Astrocyte (in vitro differentiated cells and primary cell): ENCODE measurements around the gene CHD3.

Source experiments
- CTCF ChIP-seq: IDR thresholded peaks from 2 replicates; pipeline ENCODE4 v1.5.1; 2011; ENCODE audit warnings: low read depth, mild to moderate bottlenecking, inconsistent platforms, low read length, moderate library complexity; ENCODE audit not compliant: insufficient read depth
- EZH2 ChIP-seq: IDR thresholded peaks from 2 replicates; pipeline ENCODE4 v1.6.1; 2012; ENCODE audit warnings: mild to moderate bottlenecking, low read length, inconsistent platforms; ENCODE audit not compliant: insufficient read depth

DNA sequence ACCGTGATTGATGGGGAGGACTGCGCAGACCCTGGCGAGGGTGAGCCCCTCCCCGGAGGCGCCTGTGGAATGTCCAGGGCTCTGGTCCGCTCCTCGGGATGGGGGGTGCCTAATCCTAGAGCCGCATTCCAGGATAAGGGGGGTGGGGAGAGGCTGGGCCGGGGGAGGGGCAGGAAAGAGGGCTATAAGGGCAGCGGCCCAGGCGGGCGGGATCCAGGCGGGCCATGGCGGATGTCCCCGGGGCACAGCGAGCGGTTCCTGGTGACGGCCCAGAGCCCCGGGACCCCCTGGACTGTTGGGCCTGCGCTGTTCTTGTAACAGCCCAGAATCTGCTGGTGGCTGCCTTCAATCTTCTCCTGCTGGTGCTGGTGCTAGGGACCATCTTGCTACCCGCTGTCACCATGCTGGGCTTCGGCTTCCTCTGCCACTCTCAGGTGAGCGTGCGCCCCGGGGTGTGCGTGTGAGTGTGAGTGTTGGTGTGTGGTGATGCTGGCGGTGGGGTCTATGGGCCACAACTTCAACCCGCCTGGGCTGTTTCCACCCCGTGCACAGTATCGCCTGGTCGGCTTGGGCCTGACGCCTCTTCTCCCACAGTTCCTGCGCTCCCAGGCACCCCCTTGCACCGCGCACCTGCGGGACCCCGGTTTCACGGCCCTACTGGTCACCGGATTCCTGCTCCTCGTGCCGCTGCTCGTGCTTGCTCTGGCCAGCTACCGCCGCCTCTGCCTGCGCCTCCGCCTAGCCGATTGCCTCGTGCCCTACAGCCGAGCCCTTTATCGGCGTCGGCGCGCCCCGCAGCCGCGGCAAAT is 33.5 kb upstream of the CHD3 start, which contains the start of gene TMEM88:
- TF ChIP-seq CTCF (no peak), EZH2 (no peak)
